Measurements from ENCODE around the gene TRMT61A.

Gene TRMT61A

GRCh38 chr14:103528587-103529382 is at the start of gene TRMT61A:
TSS of gene TRMT61A (plus strand) at chr14:103529196. CDS start at chr14:103529979, 783 bp downstream.
- H3K27me3 ChIP-seq (ENCODE audit: control insufficient read depth in 1 of 2, insufficient read depth in 2 of 2, low read length in 2 of 2) = no peaks in the 10 kb centered on the region
- peak within 1 kb of the TSS; percentile 93 to 96 for H3K4me3 ChIP-seq (ENCODE audit: low read depth in 1 of 2, low read length in 2 of 2)
- peak within 1 kb of the TSS; percentile 93 for H3K27ac ChIP-seq (ENCODE audit: low read depth, low read length)
- peaks cover 14% of the 10 kb centered on the region for H3K36me3 ChIP-seq (ENCODE audit: insufficient read depth, low read length)
- peaks cover 87% of the 10 kb centered on the region for H3K4me1 ChIP-seq (ENCODE audit: insufficient read depth, low read length)
- H3K9me3 ChIP-seq (ENCODE audit: low read length) = no peaks in the 10 kb centered on the region
- H3K9ac ChIP-seq (ENCODE audit: low read length) = peak within 1 kb of the TSS; percentile 80

- no peak overlapping the region for H3K9ac ChIP-seq (ENCODE audit: low read length)
- H3K36me3 ChIP-seq (ENCODE audit: insufficient read depth, low read length) = peaks cover 42% of the 10 kb centered on the region
- H3K4me3 ChIP-seq (ENCODE audit: low read depth in 1 of 2, low read length in 2 of 2) = no peak overlapping the region
- H3K27me3 ChIP-seq (ENCODE audit: control insufficient read depth in 1 of 2, insufficient read depth in 2 of 2, low read length in 2 of 2) = no peaks in the 10 kb centered on the region
- no peaks in the 10 kb centered on the region for H3K4me1 ChIP-seq (ENCODE audit: insufficient read depth, low read length)
- no peak overlapping the region for H3K27ac ChIP-seq (ENCODE audit: low read depth, low read length)
- no peaks in the 10 kb centered on the region for H3K9me3 ChIP-seq (ENCODE audit: low read length)
Measured at GRCh38 chr14:103480595-103480994, 48.4 kb upstream of the TRMT61A start.

GRCh38 chr14:103483600-103483999 is 45.4 kb upstream of the TRMT61A start:
- Histone ChIP-seq H3K27ac (ENCODE audit: low read depth, low read length) (no peak overlapping the region), H3K27me3 (ENCODE audit: control insufficient read depth in 1 of 2, insufficient read depth in 2 of 2, low read length in 2 of 2) (no peaks in the 10 kb centered on the region), H3K9me3 (ENCODE audit: low read length) (no peaks in the 10 kb centered on the region), H3K4me3 (ENCODE audit: low read depth in 1 of 2, low read length in 2 of 2) (no peak overlapping the region), H3K9ac (ENCODE audit: low read length) (no peak overlapping the region), H3K36me3 (ENCODE audit: insufficient read depth, low read length) (peaks cover 34% of the 10 kb centered on the region), H3K4me1 (ENCODE audit: insufficient read depth, low read length) (no peaks in the 10 kb centered on the region)

GRCh38 chr14:103485504-103485903 is 43.5 kb upstream of the TRMT61A start:
- Histone ChIP-seq H3K4me3 (ENCODE audit: low read depth in 1 of 2, low read length in 2 of 2) (no peak overlapping the region), H3K27me3 (ENCODE audit: control insufficient read depth in 1 of 2, insufficient read depth in 2 of 2, low read length in 2 of 2) (no peaks in the 10 kb centered on the region), H3K27ac (ENCODE audit: low read depth, low read length) (no peak overlapping the region), H3K9ac (ENCODE audit: low read length) (no peak overlapping the region), H3K4me1 (ENCODE audit: insufficient read depth, low read length) (no peaks in the 10 kb centered on the region), H3K36me3 (ENCODE audit: insufficient read depth, low read length) (peaks cover 40% of the 10 kb centered on the region), H3K9me3 (ENCODE audit: low read length) (no peaks in the 10 kb centered on the region)

GRCh38 chr14:103488071-103488470 is 40.9 kb upstream of the TRMT61A start:
- peaks cover 41% of the 10 kb centered on the region for H3K36me3 ChIP-seq (ENCODE audit: insufficient read depth, low read length)
- no peak overlapping the region for H3K4me3 ChIP-seq (ENCODE audit: low read depth in 1 of 2, low read length in 2 of 2)
- no peaks in the 10 kb centered on the region for H3K27me3 ChIP-seq (ENCODE audit: control insufficient read depth in 1 of 2, insufficient read depth in 2 of 2, low read length in 2 of 2)
- no peak overlapping the region for H3K9ac ChIP-seq (ENCODE audit: low read length)
- H3K4me1 ChIP-seq (ENCODE audit: insufficient read depth, low read length) = no peaks in the 10 kb centered on the region
- H3K9me3 ChIP-seq (ENCODE audit: low read length) = no peaks in the 10 kb centered on the region
- no peak overlapping the region for H3K27ac ChIP-seq (ENCODE audit: low read depth, low read length)

GRCh38 chr14:103488960-103489359 is 40.0 kb upstream of the TRMT61A start:
- Histone ChIP-seq H3K36me3 (ENCODE audit: insufficient read depth, low read length) (peaks cover 41% of the 10 kb centered on the region), H3K27me3 (ENCODE audit: control insufficient read depth in 1 of 2, insufficient read depth in 2 of 2, low read length in 2 of 2) (no peaks in the 10 kb centered on the region), H3K9ac (ENCODE audit: low read length) (no peak overlapping the region), H3K4me3 (ENCODE audit: low read depth in 1 of 2, low read length in 2 of 2) (no peak overlapping the region), H3K4me1 (ENCODE audit: insufficient read depth, low read length) (no peaks in the 10 kb centered on the region), H3K9me3 (ENCODE audit: low read length) (no peaks in the 10 kb centered on the region), H3K27ac (ENCODE audit: low read depth, low read length) (no peak overlapping the region)

GRCh38 chr14:103489621-103490020 is 39.4 kb upstream of the TRMT61A start:
- no peaks in the 10 kb centered on the region for H3K9me3 ChIP-seq (ENCODE audit: low read length)
- H3K4me3 ChIP-seq (ENCODE audit: low read depth in 1 of 2, low read length in 2 of 2) = no peak overlapping the region
- peaks cover 41% of the 10 kb centered on the region for H3K36me3 ChIP-seq (ENCODE audit: insufficient read depth, low read length)
- no peak overlapping the region for H3K9ac ChIP-seq (ENCODE audit: low read length)
- H3K27ac ChIP-seq (ENCODE audit: low read depth, low read length) = no peak overlapping the region
- H3K27me3 ChIP-seq (ENCODE audit: control insufficient read depth in 1 of 2, insufficient read depth in 2 of 2, low read length in 2 of 2) = no peaks in the 10 kb centered on the region
- H3K4me1 ChIP-seq (ENCODE audit: insufficient read depth, low read length) = no peaks in the 10 kb centered on the region

GRCh38 chr14:103491691-103492090 is 37.3 kb upstream of the TRMT61A start:
- H3K9ac ChIP-seq (ENCODE audit: low read length) = no peak overlapping the region
- H3K4me3 ChIP-seq (ENCODE audit: low read depth in 1 of 2, low read length in 2 of 2) = no peak overlapping the region
- no peaks in the 10 kb centered on the region for H3K27me3 ChIP-seq (ENCODE audit: control insufficient read depth in 1 of 2, insufficient read depth in 2 of 2, low read length in 2 of 2)
- no peaks in the 10 kb centered on the region for H3K9me3 ChIP-seq (ENCODE audit: low read length)
- H3K27ac ChIP-seq (ENCODE audit: low read depth, low read length) = no peak overlapping the region
- H3K4me1 ChIP-seq (ENCODE audit: insufficient read depth, low read length) = no peaks in the 10 kb centered on the region
- peaks cover 52% of the 10 kb centered on the region for H3K36me3 ChIP-seq (ENCODE audit: insufficient read depth, low read length)

- Histone ChIP-seq H3K4me1 (ENCODE audit: insufficient read depth, low read length) (no peaks in the 10 kb centered on the region), H3K9ac (ENCODE audit: low read length) (no peak overlapping the region), H3K4me3 (ENCODE audit: low read depth in 1 of 2, low read length in 2 of 2) (no peak overlapping the region), H3K27me3 (ENCODE audit: control insufficient read depth in 1 of 2, insufficient read depth in 2 of 2, low read length in 2 of 2) (no peaks in the 10 kb centered on the region), H3K9me3 (ENCODE audit: low read length) (no peaks in the 10 kb centered on the region), H3K27ac (ENCODE audit: low read depth, low read length) (no peak overlapping the region), H3K36me3 (ENCODE audit: insufficient read depth, low read length) (peaks cover 50% of the 10 kb centered on the region)
Measured at GRCh38 chr14:103492156-103492925, 36.7 kb upstream of the TRMT61A start.

- no peaks in the 10 kb centered on the region for H3K9me3 ChIP-seq (ENCODE audit: low read length)
- H3K4me3 ChIP-seq (ENCODE audit: low read depth in 1 of 2, low read length in 2 of 2) = no peak overlapping the region
- H3K9ac ChIP-seq (ENCODE audit: low read length) = no peak overlapping the region
- H3K36me3 ChIP-seq (ENCODE audit: insufficient read depth, low read length) = peaks cover 43% of the 10 kb centered on the region
- H3K27ac ChIP-seq (ENCODE audit: low read depth, low read length) = no peak overlapping the region
- peaks cover 7% of the 10 kb centered on the region for H3K4me1 ChIP-seq (ENCODE audit: insufficient read depth, low read length)
- H3K27me3 ChIP-seq (ENCODE audit: control insufficient read depth in 1 of 2, insufficient read depth in 2 of 2, low read length in 2 of 2) = no peaks in the 10 kb centered on the region
Measured at GRCh38 chr14:103495854-103496253, 33.1 kb upstream of the TRMT61A start.

- H3K9ac ChIP-seq (ENCODE audit: low read length) = no peak overlapping the region
- H3K9me3 ChIP-seq (ENCODE audit: low read length) = no peaks in the 10 kb centered on the region
- no peaks in the 10 kb centered on the region for H3K27me3 ChIP-seq (ENCODE audit: control insufficient read depth in 1 of 2, insufficient read depth in 2 of 2, low read length in 2 of 2)
- no peak overlapping the region for H3K4me3 ChIP-seq (ENCODE audit: low read depth in 1 of 2, low read length in 2 of 2)
- H3K27ac ChIP-seq (ENCODE audit: low read depth, low read length) = no peak overlapping the region
- peaks cover 7% of the 10 kb centered on the region for H3K4me1 ChIP-seq (ENCODE audit: insufficient read depth, low read length)
- peaks cover 43% of the 10 kb centered on the region for H3K36me3 ChIP-seq (ENCODE audit: insufficient read depth, low read length)
Measured at GRCh38 chr14:103496776-103497175, 32.2 kb upstream of the TRMT61A start.

Measured in muscle layer of colon (tissue), 2 donors.